Transverse colon (tissue), 4 donors: ENCODE measurements around the gene DIPK1B. TPM values are rescaled to one million over a fixed set of nuclear protein-coding genes. Genes with fewer than 3 reads are reported as not detected.

Source experiments
- DNase-seq: peaks from one replicate; pipeline ENCODE4 v3.0.0-alpha.2; 2019
- H3K27ac ChIP-seq, 4 donors: fragments of 200-600 bp; sonication (generic); 2 replicates each; pipeline ENCODE4 v1.5.1; 2016 to 2018; ENCODE audit warnings: inconsistent platforms in 4 of 4
- H3K27me3 ChIP-seq: fragments of 200-600 bp; sonication (generic); 2 replicates; pipeline ENCODE4 v1.5.1; 2017; ENCODE audit warnings: inconsistent platforms
- H3K36me3 ChIP-seq, 4 donors: fragments of 200-600 bp; sonication (generic); 2 replicates each; pipeline ENCODE4 v1.5.1; 2017 to 2019; ENCODE audit warnings: inconsistent platforms in 4 of 4
- H3K4me1 ChIP-seq, 4 donors: fragments of 200-600 bp; sonication (generic); 2 replicates each; pipeline ENCODE4 v1.5.1; 2017 to 2020; ENCODE audit warnings: inconsistent platforms in 4 of 4
- H3K4me3 ChIP-seq, 4 donors: fragments of 200-600 bp; sonication (generic); 1 replicate in 1 of 4; 2 replicates in 3 of 4; pipeline versions ENCODE4 v1.5.1 to v1.6.1; 2017 to 2019; ENCODE audit warnings: inconsistent platforms in 4 of 4
- H3K9me3 ChIP-seq, 2 donors: fragments of 200-600 bp; sonication (generic); 2 replicates each; pipeline ENCODE4 v1.5.1; 2017 to 2019; ENCODE audit warnings: inconsistent platforms in 2 of 2
- CTCF ChIP-seq, 5 experiments: fragments of 200-600 bp in 3 of 5; fragments of 450-650 bp in 2 of 5; sonication (generic) in 3 of 5; IDR thresholded peaks; 1 replicate in 2 of 5; 2 replicates in 3 of 5; pipeline ENCODE4 v1.5.1; 2016 to 2017; ENCODE audit warnings: antibody characterized with exemption in 5 of 5, inconsistent platforms in 3 of 5, mild to moderate bottlenecking in 2 of 5, moderate library complexity in 1 of 5
- EP300 ChIP-seq: sonication (generic); formaldehyde crosslinking; IDR thresholded peaks from one replicate; pipeline ENCODE4 v1.6.1; 2017; ENCODE audit warnings: antibody characterized with exemption, low read depth
- POLR2A ChIP-seq: fragments of 450-650 bp; IDR thresholded peaks from one replicate; pipeline ENCODE4 v1.6.1; 2016; ENCODE audit warnings: antibody characterized with exemption, mild to moderate bottlenecking, moderate library complexity
- POLR2AphosphoS5 ChIP-seq, 3 donors: sonication (generic); formaldehyde crosslinking; IDR thresholded peaks; one replicate each; pipeline ENCODE4 v1.6.1; 2016; ENCODE audit warnings: antibody characterized with exemption in 3 of 3
- WGBS, 2 donors: methylation state at CpG; one replicate each; pipeline ENCODE4 v1.1.5; 2018; ENCODE audit warnings: low coverage in 1 of 2; 5-methylcytosine and 5-hydroxymethylcytosine counted together
- in situ Hi-C, 4 donors: fragments of 200-750 bp; cut with MboI; loops; one replicate each; pipeline versions ENCODE4 v1.15.0 to v1.15.1; 2017; ENCODE audit warnings: low sequenced_read_pairs in 3 of 4, low pct_ligation_motif_present in 1 of 4, low pct_unique_long_range_greater_than_20kb in 1 of 4
- intact Hi-C: fragments of 100-400 bp; cut with DNase I; formaldehyde crosslinking; loops from one replicate; pipeline ENCODE4 v1.15.1; 2023; ENCODE audit warnings: low total_unique reads
- total RNA-seq, 4 donors: library from RNA; depleted of rRNA; stranded (reverse); fragments of >200 nt; gene quantifications; one replicate each; pipeline ENCODE4 v1.1.0, GENCODE V29; 2016

DIPK1B gene
- total RNA-seq, 4 donors from 2014 or later, result 3.5 to 12.3 (median 3.9) TPM

GRCh38 chr9:136681029-136681428, 31.3 kb upstream of the DIPK1B start:
- in situ Hi-C loops (no loop called here), intact Hi-C loops (no loop called here)
- Histone ChIP-seq H3K27ac (no peak overlapping the region), H3K27me3 (no peaks in the 10 kb centered on the region), H3K4me3 (no peak overlapping the region), H3K4me1 (peaks cover 12 to 26% (median 15%) of the 10 kb centered on the region in 4 donors), H3K36me3 (peaks cover 0 to 13% (median 0%) of the 10 kb centered on the region in 4 donors), H3K9me3 (no peaks in the 10 kb centered on the region)
- no peak for DNase-seq
- 91 to 100% methylated on average over 1 to 17 of the region's 17 CpGs for WGBS, 2 donors
- TF ChIP-seq EP300, result no peak
- TF ChIP-seq POLR2A, result no peak
- no peak for TF ChIP-seq CTCF (IDR thresholded peaks at IDR 0.05)
- no peak for TF ChIP-seq POLR2AphosphoS5 (IDR thresholded peaks at IDR 0.05)

- H3K4me3 ChIP-seq, result no peak overlapping the region
- WGBS, 2 donors, result 88% methylated on average over 20 of the region's 20 CpGs; no CpG with 5 or more reads in 1 of the 2 donors
- no peaks in the 10 kb centered on the region for H3K27me3 ChIP-seq
- no peak for TF ChIP-seq POLR2A
- TF ChIP-seq EP300, result no peak
- no peak for TF ChIP-seq CTCF (IDR thresholded peaks at IDR 0.05)
- TF ChIP-seq POLR2AphosphoS5 (IDR thresholded peaks at IDR 0.05), result no peak
- DNase-seq, result no peak
- no peaks in the 10 kb centered on the region for H3K9me3 ChIP-seq
- intact Hi-C loops, result no loop called here
- H3K27ac ChIP-seq, result no peak overlapping the region
- in situ Hi-C loops, result no loop called here
- H3K36me3 ChIP-seq, result peaks cover 0 to 2% (median 0%) of the 10 kb centered on the region in 4 donors
- peaks cover 15 to 23% (median 17%) of the 10 kb centered on the region in 4 donors for H3K4me1 ChIP-seq
Measured at GRCh38 chr9:136681945-136682699, 30.2 kb upstream of the DIPK1B start.

- H3K4me1 ChIP-seq, result peaks cover 15 to 27% (median 21%) of the 10 kb centered on the region in 4 donors
- no peak overlapping the region for H3K4me3 ChIP-seq
- WGBS, 2 donors, result 95% methylated on average over 10 of the region's 10 CpGs; no CpG with 5 or more reads in 1 of the 2 donors
- no peaks in the 10 kb centered on the region for H3K9me3 ChIP-seq
- H3K36me3 ChIP-seq, result no peaks in the 10 kb centered on the region
- intact Hi-C loops (no loop called here), in situ Hi-C loops (no loop called here)
- TF ChIP-seq CTCF (IDR thresholded peaks at IDR 0.05) (no peak), POLR2AphosphoS5 (IDR thresholded peaks at IDR 0.05) (no peak), EP300 (no peak), POLR2A (no peak)
- H3K27me3 ChIP-seq, result no peaks in the 10 kb centered on the region
- DNase-seq, result no peak
- no peak overlapping the region for H3K27ac ChIP-seq
Measured at GRCh38 chr9:136682710-136683109, 29.7 kb upstream of the DIPK1B start.

- intact Hi-C loops, result no loop called here
Measured at GRCh38 chr9:136683173-136683745, 29.1 kb upstream of the DIPK1B start.

More at GRCh38 chr9:136683173-136683745, 29.1 kb upstream of the DIPK1B start:
- peaks cover 15 to 32% (median 27%) of the 10 kb centered on the region in 4 donors for H3K4me1 ChIP-seq
- 88% methylated on average over 16 of the region's 16 CpGs; no CpG with 5 or more reads in 1 of the 2 donors for WGBS, 2 donors
- no peaks in the 10 kb centered on the region for H3K9me3 ChIP-seq
- no peak for DNase-seq
- no peak overlapping the region for H3K4me3 ChIP-seq
- H3K27me3 ChIP-seq, result no peaks in the 10 kb centered on the region
- TF ChIP-seq CTCF (IDR thresholded peaks at IDR 0.05) (no peak), POLR2A (no peak), EP300 (no peak), POLR2AphosphoS5 (IDR thresholded peaks at IDR 0.05) (no peak)
- in situ Hi-C loops, result no loop called here
- no peak overlapping the region for H3K27ac ChIP-seq
- H3K36me3 ChIP-seq, result no peaks in the 10 kb centered on the region
